GM19193 (cell line): Measurements from ENCODE around the gene CNOT1.

Experiments used
- POLR2A ChIP-seq: IDR thresholded peaks from 4 replicates; pipeline ENCODE4 v1.6.1; 2011; ENCODE audit not compliant: insufficient read depth, insufficient read length; ENCODE audit errors: extremely low read depth

CNOT1 gene

DNA sequence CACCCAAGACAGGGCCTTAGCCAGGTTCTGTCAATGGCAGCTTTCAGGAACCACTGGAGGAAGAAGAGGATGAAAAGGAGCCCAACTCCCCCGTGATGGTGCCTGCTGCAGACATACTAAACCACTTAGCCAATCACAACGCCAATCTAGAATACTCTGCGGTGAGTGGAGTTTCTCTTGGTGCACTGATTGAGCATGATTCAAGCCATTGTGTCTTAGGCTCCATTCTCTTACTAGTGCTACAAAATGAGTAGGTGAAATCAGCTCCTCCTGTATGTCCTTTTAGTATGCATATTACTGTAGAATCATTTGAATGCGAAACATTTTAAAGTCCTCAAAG is 112.9 kb downstream of the CNOT1 start:
- peak; percentile 2 for TF ChIP-seq POLR2A

DNA sequence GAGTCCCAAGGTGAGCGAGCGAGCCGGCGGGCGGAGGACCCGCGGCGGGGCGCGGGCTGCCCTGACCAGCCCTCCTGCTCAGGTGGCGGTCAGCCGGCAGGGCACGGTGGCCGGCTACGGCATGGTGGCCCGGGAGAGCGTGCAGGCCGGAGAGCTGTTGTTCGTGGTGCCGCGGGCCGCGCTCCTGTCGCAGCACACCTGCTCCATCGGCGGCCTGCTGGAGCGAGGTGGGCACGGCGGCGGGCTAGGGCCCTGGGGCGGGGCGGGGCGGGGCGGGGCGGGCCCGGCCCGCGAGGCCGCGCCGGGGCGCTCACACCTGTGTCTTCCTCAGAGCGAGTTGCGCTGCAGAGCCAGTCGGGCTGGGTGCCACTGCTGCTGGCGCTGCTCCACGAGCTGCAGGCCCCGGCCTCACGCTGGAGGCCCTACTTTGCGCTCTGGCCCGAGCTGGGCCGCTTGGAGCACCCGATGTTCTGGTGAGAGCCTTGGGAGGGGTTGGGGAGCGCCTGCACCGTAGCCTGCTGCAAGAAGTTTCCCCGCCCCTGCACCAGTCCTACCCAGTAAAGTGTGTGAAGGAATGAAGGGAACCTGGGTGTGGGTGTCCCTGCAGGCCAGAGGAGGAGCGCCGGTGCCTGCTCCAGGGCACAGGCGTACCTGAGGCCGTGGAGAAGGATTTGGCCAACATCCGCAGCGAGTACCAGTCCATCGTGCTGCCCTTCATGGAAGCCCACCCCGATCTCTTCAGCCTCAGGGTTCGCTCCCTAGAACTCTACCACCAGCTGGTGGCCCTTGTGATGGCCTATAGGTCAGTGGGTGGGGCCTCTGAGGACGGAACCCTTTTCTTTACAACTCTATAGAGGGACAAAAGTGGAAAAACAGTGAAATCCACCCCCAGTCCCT is 113.5 kb downstream of the CNOT1 start:
- TF ChIP-seq POLR2A, result no peak

DNA sequence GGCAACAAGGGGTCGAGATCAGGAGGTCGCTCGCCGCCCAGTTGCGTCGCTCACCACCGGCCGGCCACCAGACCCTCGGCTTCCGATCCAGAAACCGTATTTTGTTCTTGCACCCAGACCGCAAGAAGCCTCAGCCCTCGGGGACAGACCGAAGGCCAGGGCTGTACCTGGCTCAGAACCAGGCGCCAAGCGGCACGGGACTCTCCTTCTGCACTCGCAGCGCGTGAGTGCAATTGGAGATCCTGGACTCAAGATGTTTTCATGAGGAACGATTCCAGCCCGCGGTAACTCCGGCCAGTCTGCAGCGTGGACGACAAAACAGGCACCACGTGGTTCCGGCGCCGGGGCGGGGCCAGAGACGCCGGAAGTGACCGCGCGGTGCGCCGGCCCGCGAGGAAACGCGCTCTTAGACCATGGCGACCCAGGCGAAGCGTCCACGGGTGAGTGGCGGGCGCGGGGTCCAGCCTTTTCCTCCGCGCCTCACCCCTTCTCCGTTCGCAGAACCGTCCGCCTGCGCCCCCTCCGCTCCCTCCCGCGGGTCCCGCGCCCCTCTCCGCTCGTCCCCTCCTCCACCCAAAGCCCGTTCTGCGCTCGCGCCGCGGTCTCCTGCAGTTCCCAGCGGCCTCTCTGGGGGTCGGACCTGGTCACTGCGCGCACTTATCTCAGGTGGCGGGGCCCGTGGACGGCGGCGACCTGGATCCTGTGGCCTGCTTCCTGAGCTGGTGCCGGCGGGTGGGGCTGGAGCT is 114.3 kb downstream of the CNOT1 start, which contains the start of gene SETD6:
TSS of gene SETD6 (plus strand) at position 393 of the 746 bp plus-strand sequence. CDS start at position 414, 21 bp downstream.
- peak; percentile 66 for TF ChIP-seq POLR2A

DNA sequence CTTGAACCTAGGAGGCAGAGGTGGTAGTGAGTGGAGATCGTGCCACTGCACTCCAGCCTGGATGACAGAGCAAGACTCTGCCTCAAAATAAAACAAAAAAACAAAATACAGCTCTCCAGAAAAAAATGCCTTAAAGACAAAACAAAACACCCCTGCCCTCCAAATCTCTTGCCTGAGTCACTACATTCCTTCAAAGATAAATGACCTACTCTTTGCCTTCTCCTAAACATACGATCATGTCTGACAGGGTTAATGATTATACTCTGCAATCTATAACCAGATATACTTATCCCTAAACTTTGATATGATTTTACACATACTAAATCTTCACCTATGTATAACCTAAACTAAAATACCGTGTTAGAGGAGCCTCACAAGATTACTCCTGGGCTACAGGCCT is 115.8 kb downstream of the CNOT1 start:
- TF ChIP-seq POLR2A, result no peak

DNA sequence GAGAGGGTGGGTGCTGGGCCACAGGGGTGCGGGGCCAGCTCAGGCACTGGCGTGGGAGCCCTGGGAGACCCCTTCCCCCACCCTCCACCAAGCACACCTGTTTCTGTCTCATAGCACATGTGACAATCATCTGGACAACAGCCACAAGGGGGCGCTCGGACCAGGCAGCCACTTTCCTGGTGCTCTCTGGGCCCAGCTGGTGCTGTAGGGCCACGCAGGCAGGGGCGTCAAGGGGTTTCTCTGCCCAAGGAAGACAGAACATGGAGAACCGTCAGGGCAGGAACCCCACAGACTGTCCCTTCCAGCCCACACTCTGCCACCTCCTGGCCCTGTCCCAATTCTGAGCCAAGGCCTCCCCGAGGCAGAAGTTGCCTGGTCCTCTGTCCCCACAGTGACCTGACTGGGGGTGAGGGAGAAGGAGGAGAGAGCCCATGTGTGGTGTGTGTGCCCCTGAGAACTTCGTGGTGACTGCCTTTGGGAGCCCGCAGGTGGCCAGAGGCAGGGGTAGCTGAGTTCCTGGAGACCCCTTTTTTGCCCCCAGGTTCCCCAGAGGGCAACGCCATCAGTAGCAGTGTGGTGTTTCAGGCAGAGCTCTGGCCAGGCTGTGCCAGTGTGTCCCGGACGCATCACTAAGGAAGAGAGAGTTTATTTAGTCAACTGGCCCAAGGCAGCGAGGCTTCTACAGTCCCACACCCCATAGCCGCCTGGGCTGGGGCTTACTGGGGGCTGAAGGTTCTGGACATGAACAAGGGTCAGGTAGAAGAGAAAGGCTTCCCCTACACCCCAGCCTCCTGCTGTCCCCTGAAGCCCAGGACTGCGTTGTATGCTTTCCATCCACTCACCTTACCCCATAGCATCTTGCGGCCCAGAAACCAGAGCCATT is 117.5 kb downstream of the CNOT1 start:
- TF ChIP-seq POLR2A, result no peak

DNA sequence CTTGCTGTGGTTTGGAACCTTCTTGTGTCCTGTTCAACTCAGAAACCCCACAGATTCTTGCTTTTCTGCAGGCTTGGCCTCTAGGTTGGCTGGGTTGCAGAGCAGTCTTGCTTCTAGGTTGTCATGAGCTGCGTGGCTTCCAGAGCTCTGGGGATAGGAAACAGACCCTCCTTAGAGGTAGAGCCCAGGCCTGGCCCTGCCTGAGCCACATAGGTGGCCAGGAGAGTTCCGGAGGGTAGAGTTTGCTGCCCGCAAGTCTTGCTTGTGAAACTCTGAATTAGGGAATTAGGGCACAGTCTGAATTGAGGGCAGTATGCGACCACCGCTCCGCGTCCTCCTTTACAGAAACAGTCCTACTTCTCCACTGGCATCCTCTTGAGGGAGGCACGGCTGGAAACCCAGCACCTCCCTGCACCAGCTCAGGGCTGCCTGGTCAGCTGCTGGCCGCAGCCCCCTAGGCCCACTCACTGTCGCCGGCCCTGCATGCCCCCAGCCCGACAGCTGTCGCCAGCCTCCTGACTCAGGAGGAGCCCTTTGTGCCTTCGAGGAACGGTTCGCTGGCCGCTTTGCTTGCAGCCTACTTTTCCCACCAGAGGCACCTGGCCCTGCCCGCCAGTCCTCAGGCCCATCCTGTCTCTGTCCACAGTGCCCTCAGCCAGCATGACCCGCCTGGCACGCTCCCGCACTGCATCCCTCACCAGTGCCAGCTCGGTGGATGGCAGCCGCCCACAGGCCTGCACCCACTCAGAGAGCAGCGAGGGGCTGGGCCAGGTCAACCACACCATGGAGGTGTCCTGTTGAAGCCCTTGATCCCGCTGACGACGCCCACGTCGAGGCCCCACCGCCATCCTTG is 118.6 kb downstream of the CNOT1 start:
- no peak for TF ChIP-seq POLR2A

DNA sequence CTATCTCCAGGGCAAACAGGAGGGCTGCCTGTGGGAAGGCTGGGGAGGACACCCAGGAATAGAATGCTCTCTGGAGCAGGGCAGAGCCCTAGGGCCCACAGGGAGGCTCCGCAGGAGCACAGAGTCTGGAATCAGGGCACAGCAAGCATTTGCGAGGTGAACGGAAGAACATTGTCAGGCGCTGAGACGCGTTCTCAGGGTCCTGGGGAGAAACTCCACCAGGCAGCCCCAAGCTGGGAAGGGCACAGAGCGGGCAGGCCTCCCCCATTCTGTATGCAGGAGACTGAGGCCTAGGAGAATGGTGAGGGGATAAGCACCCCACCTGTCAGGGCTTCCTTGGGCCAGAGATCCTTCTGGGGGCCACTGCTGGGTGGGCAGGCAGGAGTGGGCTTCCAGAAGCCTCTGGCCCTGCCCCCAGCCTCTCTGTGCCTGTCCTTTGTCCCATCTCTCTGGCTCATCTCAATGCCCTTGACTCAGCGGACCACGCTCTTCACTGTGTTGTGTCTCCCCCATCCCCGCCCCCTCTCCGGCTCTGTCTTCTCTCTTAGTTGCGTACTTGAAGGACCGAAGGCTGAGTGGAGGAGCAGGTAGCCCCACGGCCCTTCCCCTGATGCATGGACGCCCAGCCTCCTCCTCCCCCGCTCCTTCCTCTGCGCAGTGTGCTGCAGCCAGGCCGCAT is 119.4 kb downstream of the CNOT1 start:
- no peak for TF ChIP-seq POLR2A

DNA sequence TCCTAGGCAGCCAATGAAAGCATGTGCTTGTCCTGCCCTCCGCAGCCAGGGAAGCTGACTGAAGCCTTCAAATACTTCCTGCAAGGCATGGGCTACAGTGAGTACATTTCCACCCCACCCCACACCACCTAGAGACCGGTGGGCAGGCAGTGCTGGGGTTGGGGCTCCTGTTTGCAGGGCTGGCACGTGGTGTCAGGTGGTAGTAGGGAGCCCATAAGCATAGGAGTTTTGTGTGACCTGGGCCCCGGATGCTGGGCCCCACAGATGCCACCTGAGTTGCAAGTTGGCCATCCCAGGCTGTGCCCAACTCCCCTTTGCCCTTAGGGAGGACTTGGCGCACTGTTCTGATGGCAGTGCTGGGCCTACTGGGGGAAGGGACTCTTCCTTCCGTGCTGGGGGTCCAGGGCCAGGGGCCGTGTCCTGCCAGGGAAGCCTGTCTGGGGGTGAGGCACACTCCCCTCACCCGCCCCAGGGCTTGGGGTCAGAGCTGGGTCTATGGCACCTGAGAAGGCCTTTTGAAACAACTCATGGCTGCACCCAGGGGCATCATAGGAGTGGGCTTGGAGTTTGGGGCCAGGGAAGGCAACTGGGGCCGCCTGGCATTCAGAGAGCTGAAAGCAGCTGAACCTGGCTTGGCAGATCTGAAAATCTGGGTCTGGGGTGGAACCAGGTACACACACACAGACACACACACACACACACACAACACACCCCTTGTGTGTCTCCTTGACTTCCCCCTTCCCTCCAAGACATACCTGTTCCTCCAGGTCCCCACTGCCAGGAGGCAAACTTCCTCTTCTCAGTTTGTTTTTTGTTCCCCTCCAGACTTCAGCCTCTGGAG is 120.2 kb downstream of the CNOT1 start:
- no peak for TF ChIP-seq POLR2A

DNA sequence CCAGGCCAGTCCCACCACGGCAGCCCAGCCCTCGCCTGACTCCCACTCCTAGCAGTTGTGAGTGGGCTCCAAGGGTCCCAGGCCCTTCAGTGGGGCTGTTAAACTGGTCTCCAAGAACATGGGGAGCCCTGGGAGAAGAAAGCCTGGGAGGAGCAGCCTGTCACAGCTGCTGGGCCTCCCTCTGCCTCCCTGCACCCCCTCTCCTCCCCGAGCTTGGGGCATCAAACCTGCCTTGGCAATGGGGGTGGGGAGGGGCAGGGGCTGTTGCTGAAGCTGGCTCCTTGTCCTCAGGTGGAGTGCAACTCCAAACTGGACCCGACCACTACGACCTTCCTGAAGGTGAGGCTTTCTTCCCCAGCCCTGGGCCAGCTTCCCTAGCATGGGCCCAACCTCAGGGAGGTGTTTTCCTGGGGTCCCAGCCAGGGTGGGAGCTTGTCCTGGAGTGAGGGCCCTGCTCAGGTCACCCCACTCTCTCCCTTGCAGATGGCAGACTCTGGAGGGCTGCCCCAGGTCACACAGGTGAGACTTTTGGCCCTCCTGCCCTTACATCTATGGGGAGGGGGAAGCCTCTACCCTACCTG is 120.9 kb downstream of the CNOT1 start:
- no peak for TF ChIP-seq POLR2A

DNA sequence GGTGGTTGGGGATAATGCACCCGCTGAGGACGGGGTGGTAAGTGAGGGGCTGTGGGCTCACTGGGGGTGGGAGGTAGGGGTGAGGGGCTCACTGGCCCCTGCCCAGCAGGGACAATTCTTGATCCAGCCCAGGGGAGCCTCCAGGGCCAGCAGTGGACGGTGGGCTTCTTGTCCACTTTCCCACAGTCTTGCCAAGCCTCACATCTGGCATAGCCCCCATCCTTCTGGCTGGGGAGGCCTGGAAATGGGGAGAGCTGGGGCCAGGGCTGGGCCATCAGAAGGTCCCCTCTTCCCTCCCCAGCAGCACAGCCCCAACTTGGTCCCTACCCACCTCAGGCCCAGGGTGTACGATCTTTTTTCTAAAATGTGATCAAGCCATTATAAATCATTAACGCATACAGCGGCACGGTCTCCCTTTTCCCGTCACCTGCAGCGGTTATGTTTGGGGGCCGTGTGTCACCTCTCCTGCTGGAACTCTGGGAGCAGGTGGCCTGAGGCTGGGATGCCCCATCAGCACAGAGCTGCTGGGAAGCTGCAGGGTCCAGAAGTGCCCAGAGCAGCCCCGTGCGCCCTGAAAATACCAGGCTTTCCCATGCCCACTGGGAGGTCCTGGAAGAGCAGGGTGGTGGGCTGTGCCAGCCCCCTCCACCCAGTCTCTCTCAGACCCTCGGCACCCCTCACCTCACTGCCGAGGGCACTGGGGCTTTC is 121.5 kb downstream of the CNOT1 start:
- no peak for TF ChIP-seq POLR2A

DNA sequence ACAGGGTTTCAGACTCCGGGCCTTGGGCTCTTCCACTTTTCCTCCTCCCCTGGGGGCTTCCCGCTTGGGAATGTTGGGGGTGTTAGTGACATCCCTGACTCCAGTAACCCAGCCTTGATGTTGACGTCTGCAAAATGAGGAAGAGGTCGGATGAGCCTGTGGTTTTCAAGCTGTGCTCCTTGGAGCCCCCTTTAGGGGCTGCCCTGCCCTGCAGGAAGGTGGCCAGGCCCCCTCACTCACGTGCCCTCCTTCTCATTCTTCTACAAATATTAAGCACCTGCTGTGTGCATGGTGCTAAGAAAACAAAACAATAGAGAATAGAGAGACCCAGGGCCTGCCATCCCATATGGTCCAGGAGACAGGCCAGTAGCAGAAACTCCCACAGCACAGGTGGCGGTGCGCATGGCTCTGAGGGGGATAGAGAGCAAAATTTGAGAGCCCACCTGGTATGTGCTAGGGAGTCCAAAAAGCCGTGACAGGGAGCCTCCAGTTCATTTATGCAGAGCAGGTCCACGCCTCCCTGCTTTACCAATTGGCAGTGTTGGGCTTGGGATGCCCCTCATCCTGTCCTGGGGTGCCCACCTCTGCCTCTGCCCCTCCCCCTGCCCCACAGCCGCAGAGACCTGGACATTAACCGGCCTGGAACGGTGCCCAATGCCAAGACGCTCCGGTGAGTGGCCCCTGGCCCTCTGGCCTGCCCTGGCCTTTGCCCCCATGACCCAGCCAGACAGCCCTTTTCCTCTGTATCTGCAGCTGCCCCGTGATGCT is 122.2 kb downstream of the CNOT1 start:
- TF ChIP-seq POLR2A, result no peak
